IPS-20b (cell line): ENCODE measurements around the gene CCL4L2.
"Not testable (repeated sequence)": the region's sequence is repeated elsewhere in the genome, so short reads cannot be mapped to it uniquely, and the experiment has no call there.

Experiments
- H3K27ac ChIP-seq: one replicate; pipeline ENCODE4 v1.5.1; 2013; ENCODE audit warnings: low read length
- H3K27me3 ChIP-seq: 2 replicates; pipeline ENCODE4 v1.6.1; 2013; ENCODE audit warnings: mild to moderate bottlenecking, low read length, inconsistent platforms; ENCODE audit not compliant: insufficient read depth
- H3K36me3 ChIP-seq: 2 replicates; pipeline ENCODE4 v1.6.1; 2013; ENCODE audit warnings: low read depth, mild to moderate bottlenecking, inconsistent platforms, low read length, moderate library complexity; ENCODE audit not compliant: insufficient read depth
- H3K4me1 ChIP-seq: 2 replicates; pipeline ENCODE4 v1.6.1; 2013; ENCODE audit warnings: mild to moderate bottlenecking, control low read depth, inconsistent platforms, low read length, moderate library complexity; ENCODE audit not compliant: insufficient read depth
- H3K4me3 ChIP-seq: 2 replicates; pipeline ENCODE4 v1.5.1; 2013; ENCODE audit warnings: mild to moderate bottlenecking, low read length, inconsistent platforms
- H3K9ac ChIP-seq: 2 replicates; pipeline ENCODE4 v1.6.1; 2013; ENCODE audit warnings: low read depth, mild to moderate bottlenecking, inconsistent platforms, low read length, moderate library complexity
- H3K9me3 ChIP-seq: 2 replicates; pipeline ENCODE4 v1.6.1; 2013; ENCODE audit warnings: mild to moderate bottlenecking, low read depth, low read length, inconsistent platforms; ENCODE audit not compliant: insufficient read depth

CCL4L2 gene

DNA sequence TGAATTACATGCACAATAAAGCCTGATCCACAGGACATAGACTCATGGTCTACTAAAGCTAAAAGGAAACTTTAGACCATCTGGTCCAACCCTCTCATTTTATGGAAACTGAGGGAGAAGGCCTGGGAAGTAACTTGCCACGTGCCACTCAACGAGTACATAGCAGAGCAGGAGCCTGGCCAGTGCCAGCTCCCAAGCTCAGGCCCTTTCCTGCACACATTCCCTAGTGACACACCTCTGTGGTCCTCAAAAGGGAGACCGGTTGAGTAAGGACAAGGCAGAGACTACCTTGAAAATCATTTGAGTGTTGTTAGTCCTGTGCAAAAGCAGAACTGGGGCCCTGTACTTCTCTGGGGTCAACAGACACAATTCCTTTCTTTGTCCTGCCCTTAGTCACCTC, 2.8 kb downstream of the CCL4L2 start:
- Histone ChIP-seq H3K9ac (no peak overlapping the region), H3K27ac (no peak overlapping the region), H3K4me3 (no peak overlapping the region), H3K36me3 (no peaks in the 10 kb centered on the region), H3K4me1 (no peaks in the 10 kb centered on the region), H3K9me3 (peaks cover 4% of the 10 kb centered on the region; the same call in 1 of the 2 replicates), H3K27me3 (no peaks in the 10 kb centered on the region)

DNA sequence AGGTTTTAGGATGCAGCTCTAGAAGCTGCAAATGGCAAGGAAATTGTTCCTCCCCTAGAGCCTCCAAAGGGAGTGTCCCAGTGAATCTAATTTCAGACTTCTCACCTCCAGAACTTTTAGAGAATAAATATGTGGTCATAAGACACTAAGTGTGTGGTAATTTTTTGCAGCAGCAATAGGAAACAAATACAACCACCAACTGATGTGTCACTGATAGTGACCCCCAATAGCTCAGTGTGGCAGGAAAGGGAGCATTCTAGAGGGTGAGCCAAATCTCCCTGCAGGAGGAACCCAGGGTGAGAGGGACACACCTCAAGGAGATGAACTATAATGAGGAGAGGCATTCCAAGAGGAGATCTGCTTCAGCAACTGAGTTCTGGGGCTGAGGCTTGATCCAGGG, 4.1 kb downstream of the CCL4L2 start:
- H3K27ac ChIP-seq: no peak overlapping the region
- H3K4me3 ChIP-seq: no peak overlapping the region
- H3K9me3 ChIP-seq: peaks cover 5% of the 10 kb centered on the region; the same call in 1 of the 2 replicates
- H3K36me3 ChIP-seq: no peaks in the 10 kb centered on the region
- no peaks in the 10 kb centered on the region for H3K27me3 ChIP-seq
- no peak overlapping the region for H3K9ac ChIP-seq
- no peaks in the 10 kb centered on the region for H3K4me1 ChIP-seq

DNA sequence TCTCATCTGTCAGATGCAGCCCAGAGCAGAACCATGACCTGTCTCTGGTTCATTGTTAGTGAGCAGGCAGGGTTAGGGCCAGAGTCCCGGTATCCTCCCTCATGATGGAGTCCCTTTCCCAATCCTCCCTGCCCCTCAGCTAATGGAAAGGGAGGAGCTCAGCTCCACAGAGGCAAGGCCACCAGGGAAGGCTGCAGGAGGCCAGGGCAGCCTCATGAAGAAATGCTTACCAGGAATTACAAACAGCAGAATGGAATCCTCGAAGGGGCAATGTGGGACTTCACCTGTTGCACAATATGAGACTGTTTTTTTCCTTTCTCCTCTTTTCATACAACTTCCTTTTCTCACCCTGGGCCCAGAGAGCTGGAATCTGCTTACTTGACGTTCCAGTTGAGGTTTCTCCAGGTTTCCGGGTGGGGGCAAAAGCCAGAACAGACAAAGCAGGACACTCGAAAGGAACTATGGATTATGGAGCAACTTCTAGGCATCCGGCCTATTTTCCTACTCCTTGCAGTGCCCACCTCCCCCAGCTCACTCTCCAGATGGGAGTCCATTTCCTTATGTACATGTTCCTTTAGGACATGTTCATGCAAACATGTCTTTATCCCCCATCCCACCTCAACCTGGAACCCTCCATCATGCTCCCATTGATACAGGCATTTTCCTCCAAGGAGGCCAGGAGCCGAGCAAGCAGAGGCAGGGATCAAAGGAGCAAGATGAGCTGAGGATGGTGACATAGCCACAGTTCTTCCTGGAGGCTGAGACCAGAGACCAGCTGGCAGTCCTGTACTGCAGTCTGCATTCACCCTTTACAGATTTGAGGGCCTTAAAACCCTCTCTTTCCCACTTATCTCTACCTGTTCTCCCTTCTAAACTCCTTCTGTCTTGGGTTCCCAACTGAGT, 4.8 kb downstream of the CCL4L2 start:
- not testable (repeated sequence) for H3K27me3 ChIP-seq, H3K4me3 ChIP-seq, H3K9ac ChIP-seq, H3K27ac ChIP-seq, H3K36me3 ChIP-seq, H3K4me1 ChIP-seq, H3K9me3 ChIP-seq

DNA sequence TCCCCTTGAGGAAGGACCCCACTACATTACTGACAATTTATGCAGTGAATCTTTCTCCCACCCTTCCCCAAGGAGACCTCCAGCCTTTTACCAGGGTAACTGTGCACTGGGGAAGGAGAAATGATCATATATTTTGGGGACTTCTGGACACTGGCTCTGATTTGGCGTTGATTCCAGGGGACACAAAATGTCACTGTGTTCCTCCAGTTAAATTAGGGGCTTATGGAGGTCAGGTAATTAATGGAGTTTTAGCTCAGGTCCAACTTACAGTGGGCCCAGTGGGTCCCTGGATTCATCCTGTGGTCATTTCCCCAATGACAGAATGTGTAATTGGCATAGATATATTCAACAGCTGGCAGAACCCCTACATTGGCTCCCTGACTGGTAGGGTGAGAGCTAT, 8.7 kb downstream of the CCL4L2 start:
- not testable (repeated sequence) for H3K9me3 ChIP-seq, H3K4me1 ChIP-seq, H3K4me3 ChIP-seq, H3K9ac ChIP-seq, H3K27me3 ChIP-seq, H3K36me3 ChIP-seq, H3K27ac ChIP-seq

DNA sequence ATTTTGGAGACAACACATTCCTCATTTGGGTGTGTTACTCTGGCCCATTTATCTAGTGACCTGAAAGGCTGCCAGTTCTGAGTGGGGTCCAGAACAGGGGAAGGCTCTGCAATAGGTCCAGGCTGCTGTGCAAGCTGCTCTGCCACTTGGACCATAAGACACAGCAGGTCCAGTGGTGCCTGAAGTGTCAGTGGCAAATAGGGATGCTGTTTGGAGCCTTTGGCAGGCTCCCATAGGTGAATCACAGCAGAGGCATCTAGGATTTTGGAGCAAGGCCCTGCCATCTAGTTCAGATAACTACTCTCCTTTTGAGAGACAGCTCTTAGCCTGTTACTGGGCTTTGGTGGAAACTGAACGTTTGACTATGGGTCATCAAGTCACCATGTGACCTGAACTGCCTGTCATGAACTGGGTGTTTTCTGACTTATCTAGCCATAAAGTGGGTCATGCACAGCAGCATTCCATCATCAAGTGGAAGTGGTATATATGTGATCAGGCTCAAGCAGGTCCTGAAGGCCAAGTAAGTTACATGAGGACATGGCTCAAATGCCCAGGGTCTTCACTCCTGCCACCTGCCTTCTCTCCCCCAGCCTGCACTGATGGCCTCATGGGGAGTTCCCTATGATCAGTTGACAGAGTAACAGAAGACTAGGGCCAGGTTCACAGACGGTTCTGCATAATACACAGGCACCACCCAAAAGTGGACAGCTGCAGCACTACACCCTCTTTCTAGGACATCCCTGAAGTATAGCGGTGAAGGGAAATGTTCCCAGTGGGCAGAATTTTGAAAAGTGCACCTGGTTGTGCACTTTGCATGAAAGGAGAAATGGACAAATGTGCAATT, 10.1 kb downstream of the CCL4L2 start:
- H3K27ac ChIP-seq, H3K36me3 ChIP-seq, H3K9ac ChIP-seq, H3K27me3 ChIP-seq, H3K4me3 ChIP-seq, H3K9me3 ChIP-seq, H3K4me1 ChIP-seq: not testable (repeated sequence)

DNA sequence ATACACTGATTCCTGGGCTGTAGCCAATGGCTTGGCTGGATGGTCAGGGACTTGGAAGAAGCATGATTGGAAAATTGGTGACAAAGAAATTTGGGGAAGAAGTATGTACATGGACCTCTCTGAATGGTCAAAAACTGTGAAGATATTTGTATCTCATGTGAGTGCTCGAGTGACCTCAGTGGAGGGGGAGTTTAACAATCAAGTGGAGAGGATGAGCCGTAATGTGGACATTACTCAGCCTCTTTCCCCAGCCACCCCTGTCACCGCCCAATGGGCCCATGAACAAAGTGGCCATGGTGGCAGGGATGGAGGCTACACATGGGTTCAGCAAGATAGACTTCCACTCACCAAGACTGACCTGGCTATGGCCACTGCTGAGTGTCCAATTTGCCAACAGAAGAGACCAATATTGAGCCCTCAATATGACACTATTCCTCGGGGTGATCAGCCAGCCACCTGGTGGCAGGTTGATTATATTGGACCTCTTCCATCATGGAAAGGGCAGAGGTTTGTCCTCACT, 10.8 kb downstream of the CCL4L2 start:
- H3K4me1 ChIP-seq, H3K27ac ChIP-seq, H3K9ac ChIP-seq, H3K9me3 ChIP-seq, H3K27me3 ChIP-seq, H3K36me3 ChIP-seq, H3K4me3 ChIP-seq: not testable (repeated sequence)

DNA sequence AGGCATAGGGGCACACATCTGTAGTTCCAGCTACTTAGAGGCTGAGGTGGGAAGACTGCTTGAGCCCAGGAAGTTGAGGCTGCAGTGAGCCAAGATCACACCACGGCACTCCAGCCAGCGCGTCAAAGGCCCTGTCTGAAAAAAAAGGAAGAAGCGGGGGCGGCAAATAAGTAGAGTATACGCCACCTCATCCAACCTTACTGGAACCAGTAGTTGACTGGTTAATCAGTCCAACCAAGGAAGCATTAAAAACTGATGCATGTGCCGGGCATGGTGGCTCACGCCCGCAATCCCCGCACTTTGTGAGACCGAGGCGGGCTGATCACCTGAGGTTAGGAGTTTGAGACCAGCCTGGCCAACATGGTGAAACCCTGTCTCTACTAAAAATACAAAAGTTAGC, 12.1 kb downstream of the CCL4L2 start:
- not testable (repeated sequence) for H3K9ac ChIP-seq, H3K36me3 ChIP-seq, H3K4me1 ChIP-seq, H3K27ac ChIP-seq, H3K4me3 ChIP-seq, H3K27me3 ChIP-seq, H3K9me3 ChIP-seq

DNA sequence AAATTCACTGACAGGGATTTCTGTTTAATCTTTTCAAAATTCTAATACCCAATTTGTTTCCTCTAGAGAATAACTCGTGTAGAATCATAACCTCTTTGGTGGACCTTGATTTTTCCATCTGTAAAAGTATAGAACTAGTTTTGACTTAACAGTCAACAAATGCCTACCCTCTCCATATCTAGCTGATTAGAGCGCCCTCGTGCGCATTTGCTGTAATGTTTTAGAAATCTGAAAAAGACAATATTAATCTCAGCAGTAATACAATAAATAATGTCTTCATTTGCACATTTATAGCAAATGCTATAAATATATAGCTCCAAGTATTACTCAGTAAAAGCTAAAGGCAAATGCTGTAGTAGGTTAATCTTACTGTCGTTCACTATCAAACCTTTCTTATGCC, 18.8 kb downstream of the CCL4L2 start:
- not testable (repeated sequence) for H3K4me3 ChIP-seq, H3K27me3 ChIP-seq, H3K27ac ChIP-seq, H3K4me1 ChIP-seq, H3K9ac ChIP-seq, H3K36me3 ChIP-seq, H3K9me3 ChIP-seq

DNA sequence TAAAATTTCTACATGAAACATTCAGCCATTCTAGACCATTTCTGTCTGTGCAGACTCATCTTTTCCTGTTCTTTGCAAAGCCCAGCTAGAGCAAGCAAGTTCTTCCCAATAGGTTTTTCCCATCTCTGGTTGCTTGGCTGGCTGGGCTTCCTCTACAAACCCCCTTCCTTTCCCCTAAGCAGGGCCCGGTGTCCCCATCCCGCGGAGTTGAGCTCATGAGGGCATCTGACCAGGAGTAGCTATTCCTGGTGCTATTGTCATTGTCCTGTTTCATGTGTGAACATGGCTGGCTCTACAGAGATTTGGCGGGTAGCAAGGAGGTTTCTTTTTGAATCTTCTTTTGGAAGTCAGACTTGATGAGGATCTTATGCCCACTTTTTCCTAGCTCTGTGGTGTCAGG, 31.2 kb downstream of the CCL4L2 start:
- H3K4me1 ChIP-seq, H3K36me3 ChIP-seq, H3K27ac ChIP-seq, H3K27me3 ChIP-seq, H3K9ac ChIP-seq, H3K4me3 ChIP-seq, H3K9me3 ChIP-seq: not testable (repeated sequence)
